Psoas muscle (tissue), 8 donors: ENCODE measurements around the gene SACS. TPM values are rescaled to one million over a fixed set of nuclear protein-coding genes. Genes with fewer than 3 reads are reported as not detected.
A peak's percentile ranks its signal among the peaks of the same experiment; 100 is the strongest.

Source experiments
- ATAC-seq, 4 donors: fragments of 200-7000 bp; cut with Tn5 transposase; one replicate each; pipeline ENCODE4 v1.9.1; 2020; ENCODE audit warnings: moderate library complexity in 3 of 4, mild to moderate bottlenecking in 2 of 4
- DNase-seq, 2 donors: peaks; one replicate each; pipeline ENCODE4 v3.0.0-alpha.2; 2020
- H3K27ac ChIP-seq: fragments of 200-600 bp; one replicate; pipeline ENCODE4 v1.8.0; 2022
- H3K27me3 ChIP-seq, 3 donors: fragments of 200-600 bp in 1 of 3; one replicate each; pipeline versions ENCODE4 v1.6.1 to v1.8.0; 2013 to 2022; ENCODE audit warnings: low read length in 2 of 3, mild to moderate bottlenecking in 2 of 3, moderate library complexity in 1 of 3; ENCODE audit not compliant: insufficient read depth in 3 of 3
- H3K36me3 ChIP-seq, 2 donors: fragments of 200-600 bp in 1 of 2; one replicate each; pipeline versions ENCODE4 v1.6.1 to v1.8.0; 2013 to 2022; ENCODE audit warnings: low read depth in 1 of 2, mild to moderate bottlenecking in 1 of 2, moderate library complexity in 1 of 2; ENCODE audit not compliant: insufficient read depth in 1 of 2
- H3K4me1 ChIP-seq: fragments of 200-600 bp; one replicate; pipeline ENCODE4 v1.8.0; 2022
- H3K4me3 ChIP-seq: fragments of 200-600 bp; one replicate; pipeline ENCODE4 v1.8.0; 2022; ENCODE audit warnings: mild to moderate bottlenecking
- H3K9me3 ChIP-seq: fragments of 200-600 bp; one replicate; pipeline ENCODE4 v1.8.0; 2022
- CTCF ChIP-seq: fragments of 200-600 bp; IDR thresholded peaks from one replicate; pipeline ENCODE4 v1.8.0; 2022; ENCODE audit warnings: antibody characterized with exemption
- WGBS, 3 donors: extraction: QIAGEN DNeasy Blood & Tissue Kit; methylation state at CpG; one replicate each; pipeline versions ENCODE4 v1.1.6 to v1.1.7; 2013; 5-methylcytosine and 5-hydroxymethylcytosine counted together
- intact Hi-C, 2 donors: fragments of 100-400 bp; cut with DNase I; formaldehyde crosslinking; loops; one replicate each; pipeline versions ENCODE4 v1.11.0 to v1.14.2; 2022
- polyA plus RNA-seq, 3 donors: library from polyadenylated mRNA; stranded (reverse); fragments of 200-250 nt; gene quantifications; one replicate each; pipeline ENCODE4 v1.2.3, GENCODE V29; 2013
- total RNA-seq, 4 donors: library from RNA; stranded (reverse); fragmentation: NEBNext Ultra II Directional in 2 of 4; extraction: Animal tissue kit (Norgen Biotek cat#: 25700) in 2 of 4; gene quantifications; one replicate each; pipeline versions ENCODE4 v1.2.1 to v1.2.4, GENCODE V29; 2021 to 2023
- donor health status: healthy with polysubstance abuse.
- donor health status: DM: no; HTN: no; CAD: no; lungs with moderate emphysema.
- donor health status: Bipolar disorder and iron deficiency.
- donor health status: healthy.
- donor health status: DM: yes; HTN: yes; CAD: no.
- donor health status: DM: no; HTN: no; CAD: no.
- donor health status: DM: no; HTN: no; CAD: no.
- donor health status: DM: yes; HTN: yes; CAD: no.

SACS gene
- total and polyA plus RNA-seq, 7 donors: 6.3 to 56.1 (median 17.3) TPM

GRCh38 chr13:23372264-23372906 lies 61.1 kb downstream of the SACS start:
- WGBS, 3 donors: 39 to 47% (median 43%) methylated on average over 5 of the region's 5 CpGs
- no peak for TF ChIP-seq CTCF
- Histone ChIP-seq H3K27me3 (no peaks in the 10 kb centered on the region), H3K36me3 (peaks cover 0 to 40% of the 10 kb centered on the region in 2 donors), H3K4me1 (peaks cover 23% of the 10 kb centered on the region), H3K4me3 (no peak overlapping the region), H3K27ac (no peak overlapping the region), H3K9me3 (no peaks in the 10 kb centered on the region)
- no peak for ATAC-seq
- intact Hi-C loops: loop anchor here in 1 of 2 donors (10.0 kb wide), 1 partner anchor 502 kb away; no protein-coding TSS in a partner anchor
- DNase-seq: no peak

- intact Hi-C loops: no loop called here
- Histone ChIP-seq H3K27ac (no peak overlapping the region), H3K27me3 (no peaks in the 10 kb centered on the region), H3K4me1 (peaks cover 8% of the 10 kb centered on the region), H3K4me3 (no peak overlapping the region), H3K9me3 (no peaks in the 10 kb centered on the region), H3K36me3 (peaks cover 3 to 85% of the 10 kb centered on the region in 2 donors)
- 69 to 78% (median 69%) methylated on average over 6 of the region's 6 CpGs for WGBS, 3 donors
- no peak for TF ChIP-seq CTCF
- ATAC-seq (no peak), DNase-seq (no peak)
These were observed 65.6 kb downstream of the SACS start for GRCh38 chr13:23367907-23368306.

GRCh38 chr13:23365652-23366051 lies 67.8 kb downstream of the SACS start:
- no peaks in the 10 kb centered on the region for H3K4me1 ChIP-seq
- no peaks in the 10 kb centered on the region for H3K9me3 ChIP-seq
- no peak for TF ChIP-seq CTCF
- H3K27ac ChIP-seq: no peak overlapping the region
- no peak for DNase-seq
- WGBS, 3 donors: 93 to 95% (median 94%) methylated on average over 3 of the region's 3 CpGs
- H3K4me3 ChIP-seq: no peak overlapping the region
- intact Hi-C loops: no loop called here
- no peaks in the 10 kb centered on the region for H3K27me3 ChIP-seq
- peaks cover 3 to 96% of the 10 kb centered on the region in 2 donors for H3K36me3 ChIP-seq
- ATAC-seq: no peak

- TF ChIP-seq CTCF: no peak
- H3K4me3 ChIP-seq: no peak overlapping the region
- no peaks in the 10 kb centered on the region for H3K27me3 ChIP-seq
- no peaks in the 10 kb centered on the region for H3K9me3 ChIP-seq
- H3K36me3 ChIP-seq: peaks cover 3 to 98% of the 10 kb centered on the region in 2 donors
- no peak overlapping the region for H3K27ac ChIP-seq
- ATAC-seq (peak; percentile 30 to 57 (median 42)), DNase-seq (no peak)
- intact Hi-C loops: no loop called here
- WGBS, 3 donors: 73 to 92% (median 84%) methylated on average over 1 of the region's 1 CpG
- H3K4me1 ChIP-seq: peaks cover 3% of the 10 kb centered on the region
These were observed 73.6 kb downstream of the SACS start for GRCh38 chr13:23359882-23360281.

- H3K4me1 ChIP-seq: peaks cover 3% of the 10 kb centered on the region
- no peak overlapping the region for H3K27ac ChIP-seq
- TF ChIP-seq CTCF: no peak
- no peak overlapping the region for H3K4me3 ChIP-seq
- WGBS, 3 donors: 47 to 58% (median 57%) methylated on average over 1 of the region's 1 CpG
- DNase-seq (no peak), ATAC-seq (peak in 3 of 4 donors; percentile 61 to 81 (median 73))
- H3K9me3 ChIP-seq: no peaks in the 10 kb centered on the region
- intact Hi-C loops: no loop called here
- H3K27me3 ChIP-seq: no peaks in the 10 kb centered on the region
- peaks cover 0 to 97% of the 10 kb centered on the region in 2 donors for H3K36me3 ChIP-seq
These were observed 76.2 kb downstream of the SACS start for GRCh38 chr13:23357349-23357748.
